Kidney tubule cell (primary cell): ENCODE measurements around the gene NAT16.
"Not testable (repeated sequence)": the region's sequence is repeated elsewhere in the genome, so short reads cannot be mapped to it uniquely, and the experiment has no call there.

Experiments used
- DNase-seq: peaks from one replicate; pipeline ENCODE4 v3.0.0-alpha.2; 2018; ENCODE audit warnings: low spot score

NAT16 gene

DNA sequence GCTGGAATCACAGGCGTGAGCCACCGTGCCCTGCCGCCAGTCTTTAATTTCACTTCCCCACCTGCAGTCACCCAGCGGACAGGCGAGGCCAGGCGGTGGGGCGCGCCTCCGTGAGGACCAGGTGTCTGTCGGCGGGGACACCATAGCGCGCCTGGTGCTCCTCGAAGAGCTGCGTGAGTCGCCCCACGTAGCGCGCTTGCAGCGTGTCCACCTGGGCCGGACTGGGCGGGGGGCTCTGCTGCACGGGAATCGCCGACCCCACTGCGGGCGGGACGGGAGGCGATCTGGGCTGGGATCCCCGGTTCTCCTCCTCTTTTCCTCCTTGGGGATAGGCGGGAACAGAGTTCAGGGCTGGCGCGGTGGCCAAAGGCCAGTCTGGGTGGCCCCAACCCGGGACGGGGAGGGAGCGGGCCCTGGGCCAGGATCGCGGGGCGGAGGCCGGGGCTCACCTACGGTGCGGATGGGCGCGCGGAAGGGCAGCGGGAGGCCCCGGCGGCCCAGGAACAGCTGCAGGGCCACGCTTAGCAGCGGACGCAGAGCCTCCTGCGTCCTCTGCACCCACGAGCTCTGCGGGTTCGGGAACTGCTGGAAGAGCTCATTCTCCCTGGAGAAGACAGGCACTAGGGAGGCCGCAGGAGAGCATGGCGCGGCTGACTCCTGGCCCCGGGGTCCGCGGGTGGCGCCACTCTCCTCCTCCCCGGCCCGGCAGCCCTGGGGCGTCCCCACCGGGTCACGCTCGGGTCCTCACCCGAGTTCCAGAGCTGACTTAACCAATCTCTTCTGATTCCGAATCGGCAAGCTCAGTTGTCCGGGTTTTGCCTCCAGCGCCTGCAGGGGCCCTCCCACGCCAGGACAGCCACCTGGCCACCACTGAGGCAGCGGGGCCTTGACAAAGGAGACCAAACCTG is 21.9 kb upstream of the NAT16 start:
- no peak for DNase-seq

DNA sequence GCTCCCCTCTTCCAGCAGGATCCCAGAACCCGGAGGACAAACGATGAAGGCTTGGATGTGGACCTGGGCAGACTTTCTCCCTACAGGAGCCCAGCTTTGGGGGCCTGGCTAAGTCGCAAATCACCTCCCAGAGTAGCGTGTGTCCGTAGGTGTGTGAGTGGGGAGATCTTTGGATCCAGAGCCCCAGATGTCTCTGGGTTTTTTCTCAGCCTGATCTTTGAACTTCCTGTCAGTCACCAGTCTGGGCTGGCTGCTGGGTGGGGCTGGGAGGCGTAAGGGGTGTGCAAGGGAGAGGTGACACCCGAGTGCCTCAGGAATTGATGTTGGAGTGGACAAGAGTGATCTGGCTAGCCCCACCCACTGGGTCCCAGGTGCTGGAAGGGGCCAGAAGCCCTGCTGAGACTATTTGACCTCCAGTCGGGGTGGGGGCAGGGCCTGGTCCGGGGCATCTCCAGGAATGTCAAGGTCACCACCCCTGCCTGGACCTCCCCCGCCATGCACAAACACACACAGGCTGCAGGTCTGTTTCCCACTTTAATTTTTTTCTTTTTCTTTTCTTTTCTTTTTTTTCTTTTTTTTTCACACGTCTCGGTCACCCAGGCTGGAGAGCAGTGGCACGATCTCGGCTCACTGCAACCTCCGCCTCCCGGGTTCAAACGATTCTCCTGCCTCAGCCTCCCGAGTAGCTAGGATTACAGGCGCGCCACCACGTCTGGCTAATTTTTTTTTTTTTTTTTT is 20.9 kb upstream of the NAT16 start, which contains the start of gene MOGAT3:
Gene MOGAT3, minus strand, starts transcription at position 175 of the 738 bp plus-strand sequence. CDS start 182 bp downstream, outside the sequence.
- no peak for DNase-seq

DNA sequence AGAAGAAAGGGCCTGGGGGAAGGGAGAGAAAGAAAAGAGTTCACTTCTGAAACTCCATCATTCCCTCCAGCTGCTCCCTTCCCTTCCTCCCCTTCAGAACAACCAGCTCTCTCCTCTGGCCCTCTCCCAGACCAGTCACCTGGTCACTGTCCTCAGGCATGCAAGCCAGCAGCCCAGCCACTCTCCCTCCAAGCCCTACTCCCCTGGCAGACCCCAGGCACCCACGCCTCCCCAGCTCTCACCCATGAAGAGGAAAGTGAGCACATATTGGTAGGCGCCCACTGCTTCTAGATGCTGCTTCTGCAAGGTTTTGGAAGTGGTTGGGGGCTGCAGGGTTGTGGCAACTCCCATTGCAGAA is 20.4 kb upstream of the NAT16 start:
- no peak for DNase-seq

DNA sequence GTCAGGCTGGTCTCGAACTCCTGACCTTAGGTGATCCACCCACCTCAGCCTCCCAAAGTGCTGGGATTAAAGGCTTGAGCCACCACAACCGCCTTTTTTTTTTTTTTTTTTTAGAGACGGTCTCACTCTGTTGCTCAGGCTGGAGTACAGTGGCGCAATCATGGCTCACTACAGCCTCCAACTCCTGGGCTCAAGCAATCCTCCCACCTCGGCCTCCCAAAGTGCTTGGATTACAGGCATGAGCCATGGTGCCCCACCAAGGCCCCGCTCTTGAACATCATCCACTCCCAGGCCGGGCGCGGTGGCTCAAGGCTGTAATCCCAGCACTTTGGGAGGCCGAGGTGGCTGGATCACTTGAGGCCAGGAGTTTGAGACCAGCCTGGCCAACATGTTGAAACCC is 19.4 kb upstream of the NAT16 start:
- DNase-seq, result not testable (repeated sequence)

DNA sequence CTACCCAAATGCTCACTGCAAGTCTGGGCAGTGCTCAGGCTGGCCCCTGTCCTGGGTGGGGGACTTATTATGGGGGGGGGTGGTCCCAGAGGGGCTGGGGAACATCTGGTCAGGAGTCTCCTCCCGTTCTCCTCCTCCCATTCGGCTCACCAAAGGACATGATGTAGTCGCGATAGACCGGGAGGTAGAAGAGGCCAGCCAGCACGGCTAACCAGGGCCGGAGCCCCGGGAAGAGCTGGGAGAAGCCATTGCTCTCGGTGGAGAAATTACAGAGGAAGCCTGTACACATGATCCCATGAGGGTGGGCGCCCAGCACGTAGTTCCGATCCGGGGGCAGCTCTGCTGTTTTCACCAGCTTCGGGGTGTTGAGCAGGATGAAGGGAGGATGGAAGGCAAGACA is 18.4 kb upstream of the NAT16 start:
- DNase-seq, result no peak

- DNase-seq, result no peak
These were observed 17.9 kb upstream of the NAT16 start for GRCh38 chr7:101197991-101198390.

- no peak for DNase-seq
These were observed 15.8 kb upstream of the NAT16 start for GRCh38 chr7:101195884-101196283.

DNA sequence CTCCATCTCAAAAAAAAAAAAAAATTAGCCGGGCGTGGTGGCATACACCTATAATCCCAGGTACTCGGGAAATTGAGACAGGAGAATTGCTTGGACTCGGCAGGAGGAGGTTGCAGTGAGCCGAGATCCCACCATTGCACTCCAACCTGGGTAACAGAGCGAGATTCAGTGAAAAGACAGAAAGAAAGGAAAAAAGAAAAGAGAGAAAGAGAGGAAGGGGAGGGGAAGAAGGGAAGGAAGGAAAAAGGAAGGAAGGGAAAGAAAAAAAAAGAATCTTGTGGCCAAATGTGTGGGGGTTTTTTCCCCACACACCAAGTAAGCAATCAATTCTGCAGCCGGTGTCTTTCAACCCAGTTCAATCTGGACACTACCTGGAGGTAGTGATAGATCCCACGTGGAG is 9.0 kb upstream of the NAT16 start:
- DNase-seq, result no peak

DNA sequence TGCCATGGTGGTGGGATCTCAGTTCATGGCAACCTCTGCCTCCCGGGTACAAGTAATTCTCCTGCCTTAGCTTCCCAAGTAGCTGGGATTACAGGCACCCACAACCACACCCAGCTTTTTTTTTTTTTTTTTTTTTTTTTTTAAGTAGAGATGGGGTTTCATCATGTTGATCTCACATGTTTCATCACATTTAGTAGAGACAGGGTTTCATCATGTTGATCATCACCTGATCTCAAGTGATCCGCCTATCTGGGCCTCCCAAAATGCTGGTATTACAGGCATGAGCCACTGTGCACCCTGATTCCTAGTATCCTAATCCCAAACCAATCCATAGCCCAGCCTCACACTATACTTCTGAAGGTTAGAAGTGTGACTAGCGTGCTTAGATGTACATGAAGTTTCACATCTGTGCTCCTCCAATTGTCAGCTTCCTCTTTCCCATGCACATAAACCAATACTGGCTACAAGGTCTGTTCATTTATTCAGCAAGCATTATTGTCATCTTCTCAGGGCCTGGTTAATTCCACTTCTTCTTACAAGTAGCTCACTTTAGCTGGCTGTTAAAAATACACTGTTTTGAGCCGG is 6.8 kb upstream of the NAT16 start:
- DNase-seq, result no peak

GRCh38 chr7:101186194-101186593 is 6.1 kb upstream of the NAT16 start:
- no peak for DNase-seq

DNA sequence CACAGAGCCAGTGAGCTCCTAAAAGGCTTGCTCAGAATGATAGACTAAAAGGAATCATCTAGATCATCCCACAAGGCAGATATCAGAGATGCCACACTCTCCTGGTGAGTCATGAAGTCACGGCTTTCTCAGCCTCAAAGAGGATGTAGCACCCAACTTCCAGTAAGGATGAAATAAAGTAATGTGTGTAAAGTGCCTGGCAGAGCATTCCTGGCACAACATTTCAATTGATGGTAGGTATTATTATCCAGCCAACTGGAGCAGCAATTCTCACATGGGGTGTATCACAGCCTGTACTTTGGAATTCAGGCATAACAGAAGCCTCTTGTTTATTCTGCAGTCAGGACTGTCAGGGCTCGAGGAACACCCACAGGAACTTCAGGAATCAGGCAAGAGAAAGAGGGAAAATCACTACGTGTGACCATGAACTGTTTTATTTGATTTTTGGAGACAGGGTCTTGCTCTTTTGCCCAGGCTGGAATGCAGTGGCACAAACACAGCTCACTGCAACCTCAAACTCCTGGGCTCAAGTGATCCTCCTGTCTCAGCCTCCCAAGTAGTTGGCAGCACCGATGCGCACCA is 5.3 kb upstream of the NAT16 start:
- DNase-seq, result peak; percentile 80

GRCh38 chr7:101179713-101180112 is 380 bp downstream of the NAT16 start:
- no peak for DNase-seq

GRCh38 chr7:101179117-101179516 is 976 bp downstream of the NAT16 start:
- DNase-seq, result no peak

DNA sequence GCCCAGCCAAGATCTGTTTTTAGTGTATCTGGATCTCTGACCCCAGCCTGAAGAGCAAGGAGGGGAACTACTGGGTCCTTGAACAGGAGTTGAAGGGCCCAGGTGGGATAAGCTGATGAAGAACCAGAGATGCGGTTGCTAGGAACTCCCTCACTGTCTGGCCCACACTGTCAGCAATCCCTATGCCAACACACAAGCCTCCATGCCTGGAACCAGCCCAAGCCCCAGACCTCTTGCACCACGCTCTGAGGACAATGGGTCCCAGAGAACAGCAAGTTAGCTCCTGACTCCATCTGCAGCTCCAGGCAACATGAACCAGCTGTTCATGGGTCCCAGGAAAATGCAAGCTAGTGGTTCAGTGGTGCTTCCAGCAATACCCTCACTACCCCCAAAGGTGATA is 2.4 kb downstream of the NAT16 start:
- no peak for DNase-seq

- no peak for DNase-seq
These were observed 4.4 kb downstream of the NAT16 start for GRCh38 chr7:101175664-101176063.

DNA sequence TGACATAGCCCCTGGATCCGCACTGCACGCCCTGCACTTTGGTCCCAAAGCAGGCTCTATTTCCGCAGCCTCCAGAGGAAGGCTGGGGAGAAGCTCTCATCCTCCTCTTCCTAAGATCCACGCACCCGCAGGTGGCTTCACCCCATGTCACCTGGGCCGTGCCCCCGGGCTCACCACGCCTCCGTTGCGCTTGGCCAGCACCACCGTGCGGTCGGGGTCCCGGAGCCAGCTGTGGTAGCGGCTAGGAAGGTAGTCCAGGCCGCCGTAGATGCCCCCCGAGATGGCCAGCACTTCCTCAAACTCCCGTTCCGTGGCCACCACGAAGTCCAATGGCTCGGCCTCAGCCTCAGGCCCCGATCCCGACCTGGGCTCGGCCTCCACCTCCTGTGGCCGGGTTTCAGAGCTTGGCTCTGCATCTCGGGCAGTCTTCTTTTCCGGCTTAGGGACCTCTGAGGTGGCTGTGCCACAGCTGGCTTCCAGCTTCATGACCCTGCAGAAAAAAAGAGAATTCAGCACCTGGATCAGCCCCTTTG is 5.7 kb downstream of the NAT16 start:
- no peak for DNase-seq

- peak; percentile 60 for DNase-seq
These were observed 6.3 kb downstream of the NAT16 start for GRCh38 chr7:101173752-101174244.

DNA sequence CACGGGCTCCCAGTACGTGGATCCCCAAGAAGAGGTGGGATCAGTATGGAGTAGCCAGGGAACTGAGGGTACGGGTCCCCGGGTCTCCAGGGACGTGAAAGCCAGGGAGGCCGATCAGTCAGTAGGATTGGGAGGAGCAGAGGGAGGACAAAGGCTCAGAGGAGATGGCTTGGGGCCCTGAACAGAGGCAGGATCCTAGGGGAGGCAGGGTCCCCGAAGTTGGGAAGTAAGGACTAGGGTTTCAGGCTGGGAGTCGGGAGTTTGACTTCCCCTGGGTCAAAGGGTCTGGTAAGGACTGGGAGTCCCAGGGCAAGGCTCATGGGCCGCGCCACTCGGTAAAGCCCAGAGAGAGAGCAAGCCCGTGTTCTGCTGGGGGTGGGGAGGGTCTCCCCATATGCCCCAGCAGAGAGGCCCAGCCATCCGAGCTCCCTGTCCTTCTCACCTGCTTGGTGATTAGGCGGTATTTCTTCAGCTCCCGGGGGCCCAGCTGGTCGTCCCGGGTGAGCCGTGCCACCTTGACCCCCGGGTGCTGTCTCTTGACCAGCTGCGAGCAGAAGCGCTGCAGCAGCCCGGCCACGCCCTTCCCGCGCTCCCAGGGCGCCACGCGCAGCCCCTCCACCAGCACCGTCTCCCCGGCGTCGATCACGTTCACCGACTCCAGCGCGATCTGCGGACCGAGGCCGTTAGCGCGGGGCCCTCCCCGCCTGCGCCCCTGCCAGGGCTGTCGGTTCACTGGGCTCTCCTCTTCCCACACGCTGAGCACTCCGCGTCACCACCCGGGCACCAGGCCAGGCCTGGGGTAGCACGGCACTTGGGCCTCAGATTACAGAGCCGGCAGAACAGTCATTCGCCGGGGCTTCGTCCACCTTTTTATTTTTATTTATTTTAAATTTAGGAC is 7.0 kb downstream of the NAT16 start:
- peak; percentile 83 for DNase-seq

- DNase-seq, result peak; percentile 58
These were observed 7.9 kb downstream of the NAT16 start for GRCh38 chr7:101172005-101172853.

GRCh38 chr7:101171442-101171837 is 8.7 kb downstream of the NAT16 start:
- no peak for DNase-seq
